HG03571 (cell line): Measurements from ENCODE around the gene C1QTNF9B.
A peak's percentile ranks its signal among the peaks of the same experiment; 100 is the strongest.
"Not testable (repeated sequence)": the region's sequence is repeated elsewhere in the genome, so short reads cannot be mapped to it uniquely, and the experiment has no call there.

Experiments used
- ATAC-seq: cut with Tn5 transposase; IDR thresholded peaks from one replicate; pipeline ENCODE4 v1.9.1; 2021; ENCODE audit not compliant: unreplicated experiment

The C1QTNF9B gene

DNA sequence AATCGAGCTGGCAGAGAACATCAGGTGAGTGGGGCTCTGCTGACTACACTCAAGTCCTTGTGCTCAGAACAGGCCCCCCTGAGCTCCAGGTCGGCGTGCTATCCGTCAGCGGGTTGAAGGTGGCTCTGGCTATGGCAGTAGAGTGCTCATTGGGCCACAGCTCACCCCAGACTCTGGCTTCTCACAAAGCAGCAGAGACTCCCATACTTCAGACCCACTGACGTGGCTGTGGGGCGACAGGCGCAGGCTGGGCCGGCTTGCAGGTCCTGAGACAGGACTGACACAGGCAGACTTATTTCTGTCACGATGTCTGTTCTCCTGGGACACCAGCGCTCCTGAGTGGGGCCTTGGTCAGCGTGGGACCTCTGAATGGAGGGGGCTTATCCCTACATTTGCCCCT lies 2.6 kb downstream of the C1QTNF9B start:
- not testable (repeated sequence) for ATAC-seq

DNA sequence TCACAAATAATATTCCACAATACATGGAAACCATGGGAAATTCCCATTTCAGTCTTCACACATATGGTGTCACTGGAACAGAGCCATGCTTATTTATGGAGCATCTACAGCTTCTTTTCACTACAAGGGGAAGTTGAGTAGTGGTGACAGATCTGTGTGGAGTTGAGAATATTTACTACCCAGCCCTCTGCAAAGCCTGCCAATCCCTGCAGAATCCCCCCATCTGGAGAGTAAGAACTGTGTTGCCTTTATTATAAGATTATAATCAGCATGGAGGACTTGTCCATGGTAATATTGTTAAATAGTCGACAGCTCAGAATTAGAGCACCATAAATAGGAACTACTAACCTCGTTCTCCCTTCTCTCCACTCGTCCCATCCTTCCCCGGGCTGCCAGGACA lies 3.5 kb downstream of the C1QTNF9B start:
- not testable (repeated sequence) for ATAC-seq

DNA sequence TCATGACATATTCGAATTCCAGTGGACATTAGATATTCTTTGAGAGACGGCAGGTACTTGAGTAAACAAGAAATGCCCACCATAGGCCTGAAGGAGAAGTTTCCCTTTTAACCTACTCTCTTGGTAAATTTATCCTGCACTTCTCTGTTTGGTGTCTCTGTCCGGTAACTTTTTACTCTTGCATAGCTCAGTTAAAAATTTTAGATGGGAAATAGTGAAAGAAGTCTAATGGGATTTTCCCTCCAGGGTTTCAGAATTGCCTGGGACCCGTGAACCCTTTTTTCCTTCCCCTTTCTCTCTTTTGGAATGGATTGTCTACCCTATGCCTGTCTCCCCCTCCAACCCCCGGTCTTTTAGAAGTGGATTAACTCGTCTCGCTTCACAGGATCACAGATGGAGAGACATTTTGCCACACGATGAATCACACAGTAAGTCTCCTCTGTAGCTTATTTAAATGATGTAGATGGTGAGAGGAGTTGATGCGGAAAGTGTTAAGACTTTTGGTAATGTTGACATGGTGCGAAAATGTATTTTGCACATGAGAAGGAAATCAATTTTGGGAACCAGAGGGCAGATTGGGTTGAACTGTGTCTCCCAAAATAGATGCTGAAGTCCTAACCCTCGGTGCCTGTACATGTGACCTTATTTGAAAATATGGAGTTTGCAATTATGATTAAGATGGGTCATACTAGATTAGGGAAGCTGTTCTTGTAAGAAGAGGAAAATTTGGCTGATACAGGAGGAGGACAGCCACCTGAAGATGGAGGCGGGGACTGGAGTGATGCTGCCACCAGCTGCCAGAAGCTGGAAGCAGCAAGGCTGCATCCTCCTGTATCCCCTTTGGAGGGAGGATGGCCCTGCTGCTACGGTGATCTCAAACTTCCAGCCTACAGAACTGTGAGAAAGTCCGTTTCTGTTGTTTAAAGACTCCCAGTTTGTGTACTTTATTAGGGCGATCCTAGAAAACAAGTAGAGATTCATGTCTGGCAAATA lies 7.4 kb downstream of the C1QTNF9B start:
- peak; percentile 4 for ATAC-seq

DNA sequence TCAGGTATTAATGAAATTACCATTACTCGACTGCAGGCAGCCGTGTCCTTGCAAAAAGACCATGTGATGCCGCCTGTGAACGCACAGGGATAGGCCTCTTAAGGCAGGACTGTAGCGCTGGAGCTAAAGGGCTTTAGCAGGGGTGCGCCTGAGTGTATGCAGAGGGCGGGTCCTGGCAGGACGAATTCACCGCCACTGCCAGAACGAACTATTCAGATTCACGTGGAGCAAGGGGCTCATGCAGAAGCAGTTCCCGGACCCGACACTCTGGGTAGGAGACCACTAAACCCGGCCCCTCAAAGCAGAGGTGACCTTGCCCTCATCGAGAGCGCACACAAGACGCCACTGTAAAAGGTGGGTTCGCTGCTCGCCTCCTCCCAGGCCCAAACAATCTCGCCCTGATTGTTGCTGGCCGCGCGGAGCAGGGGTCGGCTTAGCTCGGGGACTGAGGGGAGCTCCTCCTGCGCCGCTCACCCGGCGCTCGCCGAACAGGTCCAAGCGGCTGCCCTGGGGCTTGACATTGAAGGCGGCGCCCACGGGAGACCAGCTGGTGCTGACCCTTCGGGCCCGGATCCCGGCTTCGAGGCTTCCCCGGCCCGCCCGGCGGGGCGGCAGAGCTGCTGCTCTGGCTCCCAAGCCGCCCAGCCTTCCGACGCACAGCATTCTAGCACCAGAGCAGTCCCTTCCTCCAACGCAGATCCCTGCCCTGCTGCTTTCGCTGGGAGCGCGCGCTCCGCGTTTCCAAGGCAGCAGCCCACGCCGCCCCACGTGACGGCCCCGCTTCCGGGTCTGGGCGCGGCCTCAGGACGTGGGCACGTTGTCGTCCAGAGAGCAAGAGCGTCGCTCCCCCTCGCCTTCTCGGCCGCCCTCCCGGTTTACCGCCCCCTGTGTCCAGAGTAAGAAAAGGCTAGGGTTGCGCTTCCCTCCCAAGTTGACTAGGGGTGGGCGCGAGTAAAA lies 8.4 kb downstream of the C1QTNF9B start, which contains the start of gene MIPEP:
Gene MIPEP, minus strand, starts transcription at position 743 of the 957 bp plus-strand sequence. Its CDS starts 80 bp downstream, at position 663.
- peak; percentile 94 for ATAC-seq

DNA sequence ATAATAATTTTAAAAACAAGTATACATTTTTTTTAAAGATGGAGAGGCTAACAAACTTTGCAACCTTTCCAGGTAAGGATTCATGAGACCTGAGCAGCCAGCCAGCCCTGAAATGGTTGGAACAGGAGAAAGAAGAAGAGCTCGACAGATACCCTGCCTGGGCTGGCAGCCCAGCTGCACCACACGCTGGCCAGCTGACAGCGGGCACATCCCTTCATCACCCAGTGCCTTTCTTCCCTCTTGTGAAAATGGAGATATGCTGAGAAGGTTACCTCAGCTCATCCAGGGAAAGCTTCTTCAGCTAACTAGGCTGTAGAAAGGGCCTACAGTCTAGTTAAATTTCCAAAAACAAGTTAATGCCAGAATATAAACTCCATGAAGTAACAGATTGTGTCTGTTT lies 12.9 kb downstream of the C1QTNF9B start:
- not testable (repeated sequence) for ATAC-seq

DNA sequence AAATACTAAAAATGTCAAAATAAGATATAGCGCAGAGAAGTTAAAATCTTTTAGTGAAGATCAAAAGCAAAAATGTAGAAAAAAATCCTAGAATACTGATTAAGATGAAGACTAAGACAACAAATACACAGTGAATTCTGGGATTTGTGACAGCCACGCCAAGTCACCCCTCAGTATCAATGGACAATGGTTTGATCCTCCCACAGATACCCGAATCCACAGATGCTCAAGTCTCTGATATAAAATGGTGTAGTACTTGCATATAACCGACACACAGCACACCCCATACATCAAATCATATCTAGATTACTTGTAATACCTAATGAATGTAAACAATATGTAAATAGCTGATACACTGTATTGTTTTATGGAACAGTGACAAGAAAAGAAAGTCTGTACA lies 14.0 kb downstream of the C1QTNF9B start:
- no peak for ATAC-seq

DNA sequence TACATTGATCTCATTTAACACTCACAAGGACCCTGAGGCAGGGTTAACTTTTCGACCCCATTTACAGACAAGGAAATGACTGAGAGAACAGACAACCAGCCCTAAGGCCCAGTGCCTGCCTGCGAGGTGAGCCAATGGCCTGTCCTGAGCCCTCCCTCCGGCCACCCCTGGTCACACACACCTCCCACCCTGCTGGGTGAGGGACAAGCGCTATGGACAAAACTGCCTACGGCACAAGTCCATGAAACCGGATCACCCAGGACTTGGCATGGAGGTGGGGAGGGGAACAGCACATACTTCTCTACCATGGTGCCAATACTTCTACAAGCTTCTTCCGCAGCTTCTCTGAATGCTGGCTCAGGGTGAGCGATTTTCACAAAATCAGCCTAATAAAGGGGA lies 15.9 kb downstream of the C1QTNF9B start:
- not testable (repeated sequence) for ATAC-seq

DNA sequence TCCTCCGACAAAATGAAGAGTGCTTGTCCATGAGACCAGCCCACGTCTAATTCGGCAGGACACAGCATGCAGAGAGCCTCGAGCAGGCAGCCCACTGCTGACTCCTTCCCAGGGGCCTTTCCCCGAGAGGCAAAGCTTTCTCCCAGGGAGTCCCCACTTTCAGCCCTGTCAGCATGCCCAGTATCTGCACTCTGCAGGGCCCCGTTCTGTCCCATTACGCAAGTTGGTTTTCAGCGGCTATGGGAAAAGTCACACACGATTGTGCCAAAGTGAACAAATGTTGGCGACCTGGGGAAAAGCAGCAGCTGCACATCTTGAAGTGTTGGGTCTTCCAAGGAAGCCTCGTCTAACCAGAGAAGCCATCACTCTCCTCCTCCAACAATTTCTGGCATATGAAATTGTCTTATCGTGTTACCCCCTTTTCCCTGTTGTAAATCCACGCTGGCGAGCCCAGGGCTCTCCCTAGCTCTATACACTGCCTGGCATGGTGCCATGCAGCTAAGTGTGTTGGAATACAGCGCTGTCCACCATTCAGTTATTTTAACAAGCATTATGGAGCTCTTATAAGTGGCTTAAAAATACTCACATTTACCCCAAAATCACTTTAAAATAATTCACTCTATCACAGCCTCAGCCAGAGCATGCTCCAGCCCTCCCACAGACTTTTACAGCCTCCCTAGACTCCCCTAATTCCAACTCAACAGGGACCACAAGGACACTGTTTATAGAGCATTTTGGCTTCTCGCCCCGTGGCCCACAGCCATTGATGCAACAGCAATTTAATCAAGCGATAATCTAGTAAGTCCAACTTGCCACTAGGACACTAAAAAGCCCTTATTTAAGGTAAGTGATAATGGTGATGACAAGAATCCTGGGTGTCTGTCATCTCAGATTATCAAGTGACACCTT lies 16.6 kb downstream of the C1QTNF9B start:
- ATAC-seq: not testable (repeated sequence)

DNA sequence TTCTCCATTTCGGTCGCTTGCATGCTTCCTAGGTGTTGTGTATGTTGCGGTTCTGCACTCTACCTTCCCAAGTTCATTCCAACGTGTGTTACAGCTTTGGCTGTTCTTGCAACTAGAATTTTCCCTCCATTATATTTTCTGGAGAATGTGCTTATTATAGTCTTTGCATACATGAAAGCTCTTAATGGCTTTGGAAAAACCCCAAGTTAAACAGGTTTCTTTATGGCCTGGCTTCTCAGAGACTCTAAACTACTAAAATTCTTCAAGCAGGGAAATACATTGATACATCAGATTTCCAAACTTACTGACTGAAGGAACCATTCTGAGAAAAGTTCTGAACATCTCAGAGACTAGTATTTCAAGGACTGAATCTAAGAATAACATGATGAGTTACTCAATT lies 20.0 kb downstream of the C1QTNF9B start:
- no peak for ATAC-seq

DNA sequence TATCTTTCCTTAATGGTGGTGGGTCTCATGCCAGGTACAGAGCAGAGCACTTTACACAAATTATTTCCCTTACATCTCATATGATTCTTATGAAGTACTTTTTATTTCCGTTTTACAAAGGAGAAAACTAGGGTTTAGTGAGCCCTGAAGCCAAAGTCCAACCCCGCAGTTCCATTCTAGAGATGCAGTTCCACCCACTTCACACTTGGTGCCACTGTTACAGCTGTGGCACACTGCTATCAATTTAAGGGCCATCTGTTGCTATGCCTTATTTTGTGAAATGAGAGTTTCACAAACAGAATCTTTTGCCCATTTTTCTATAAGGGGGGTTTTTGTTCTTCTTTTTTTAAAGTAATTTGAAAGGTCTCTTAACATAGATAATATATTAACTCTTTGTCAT lies 21.0 kb downstream of the C1QTNF9B start:
- no peak for ATAC-seq

DNA sequence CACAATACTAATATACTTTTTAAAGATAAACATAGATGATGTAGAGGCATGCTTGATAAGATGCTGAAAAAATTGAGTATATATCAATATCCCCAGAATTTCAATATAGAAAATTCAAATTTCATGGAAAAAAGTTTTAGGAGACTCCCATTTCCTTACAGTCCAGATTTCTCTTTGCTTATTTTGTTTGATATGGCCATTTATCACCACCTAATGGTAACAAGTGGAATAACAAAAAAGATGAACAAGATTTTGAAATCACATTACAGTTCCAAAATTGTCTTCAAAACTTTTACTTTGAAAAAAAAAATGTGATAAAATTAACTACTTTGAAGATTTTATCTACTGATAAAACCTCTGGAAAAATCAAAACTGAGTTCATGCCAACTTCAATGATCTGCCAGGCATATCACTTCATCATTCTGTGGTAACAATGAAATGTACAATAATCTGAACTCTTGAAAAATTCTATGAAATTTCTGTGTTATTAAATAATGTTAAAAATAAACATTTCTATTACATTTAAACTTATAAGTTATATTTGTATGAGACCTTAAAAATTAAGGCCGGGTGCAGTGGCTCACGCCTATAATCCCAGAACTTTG lies 25.6 kb downstream of the C1QTNF9B start:
- no peak for ATAC-seq

DNA sequence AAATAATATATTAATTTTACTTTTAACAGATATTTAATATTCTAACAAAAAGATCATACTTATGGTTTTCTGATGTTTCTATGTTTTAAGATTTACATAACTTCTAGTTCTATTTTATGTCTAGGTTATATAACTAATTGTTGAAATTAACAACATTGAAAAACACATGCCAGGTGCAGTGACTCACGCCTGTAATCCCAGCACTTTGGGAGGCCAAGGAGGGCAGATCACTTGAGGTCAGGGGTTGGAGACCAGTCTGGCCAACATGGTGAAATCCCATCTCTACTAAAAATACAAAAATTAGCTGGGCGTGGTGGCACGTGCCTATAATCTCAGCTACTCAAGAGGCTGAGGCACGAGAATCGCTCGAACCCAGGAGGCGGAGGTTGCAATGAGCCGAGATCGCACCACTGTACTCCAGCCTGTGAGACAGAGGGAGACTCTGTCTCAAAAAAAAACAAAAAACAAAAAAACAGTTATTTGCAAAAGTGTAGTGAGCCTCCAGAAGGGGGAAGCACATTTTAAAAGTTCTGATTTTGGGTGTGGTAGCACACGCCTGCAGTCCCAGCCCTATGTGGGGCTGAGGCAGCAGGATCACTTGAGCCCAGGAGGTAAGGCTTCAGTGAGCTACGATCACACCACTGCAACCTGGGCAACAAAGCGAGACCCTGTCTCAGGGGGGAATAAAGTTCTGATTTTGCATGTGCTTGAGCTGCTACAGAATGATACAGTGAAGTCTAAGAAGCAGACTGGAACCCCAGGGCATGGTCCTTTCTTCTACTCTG lies 26.8 kb downstream of the C1QTNF9B start:
- peak; percentile 54 for ATAC-seq

DNA sequence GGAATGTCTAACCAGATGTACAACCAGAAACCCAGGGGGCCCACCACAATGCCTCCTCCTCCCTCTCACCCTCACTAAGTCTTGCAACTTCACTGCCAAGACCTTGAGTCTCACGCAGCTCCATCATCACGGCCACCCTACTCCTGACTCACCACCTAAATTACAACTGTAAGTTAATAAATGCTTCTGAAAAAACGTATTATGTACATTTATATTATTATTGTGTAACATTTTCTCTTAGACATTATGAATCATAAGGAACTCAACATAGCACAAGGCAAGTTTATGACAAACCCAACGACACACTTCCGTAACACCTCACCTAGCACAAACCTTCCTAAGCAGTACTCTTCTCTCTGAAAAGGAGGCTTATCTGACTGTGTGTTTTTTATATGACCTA lies 28.8 kb downstream of the C1QTNF9B start:
- ATAC-seq: no peak

DNA sequence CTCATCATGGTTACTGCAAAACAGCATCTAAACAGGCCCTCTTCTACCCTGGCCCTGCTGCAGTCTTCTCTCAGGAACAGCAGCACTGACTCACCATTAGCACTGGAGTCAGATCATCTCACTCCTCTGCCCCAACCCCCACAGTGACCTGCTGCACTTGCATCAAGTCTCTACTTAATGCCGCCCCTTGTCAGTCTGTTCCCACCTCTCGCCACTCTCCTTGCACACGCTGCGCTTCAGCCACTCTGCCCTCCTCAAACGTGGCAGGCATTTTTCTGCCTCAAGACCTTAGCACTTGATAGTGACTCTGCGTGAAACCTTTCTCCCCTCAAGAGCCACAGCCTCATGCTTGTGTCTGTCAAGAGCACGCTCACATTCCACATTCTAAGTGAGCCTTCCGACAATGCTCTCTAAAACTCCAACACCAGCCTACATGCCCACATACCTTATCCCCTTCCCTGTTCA lies 30.2 kb downstream of the C1QTNF9B start:
- no peak for ATAC-seq

DNA sequence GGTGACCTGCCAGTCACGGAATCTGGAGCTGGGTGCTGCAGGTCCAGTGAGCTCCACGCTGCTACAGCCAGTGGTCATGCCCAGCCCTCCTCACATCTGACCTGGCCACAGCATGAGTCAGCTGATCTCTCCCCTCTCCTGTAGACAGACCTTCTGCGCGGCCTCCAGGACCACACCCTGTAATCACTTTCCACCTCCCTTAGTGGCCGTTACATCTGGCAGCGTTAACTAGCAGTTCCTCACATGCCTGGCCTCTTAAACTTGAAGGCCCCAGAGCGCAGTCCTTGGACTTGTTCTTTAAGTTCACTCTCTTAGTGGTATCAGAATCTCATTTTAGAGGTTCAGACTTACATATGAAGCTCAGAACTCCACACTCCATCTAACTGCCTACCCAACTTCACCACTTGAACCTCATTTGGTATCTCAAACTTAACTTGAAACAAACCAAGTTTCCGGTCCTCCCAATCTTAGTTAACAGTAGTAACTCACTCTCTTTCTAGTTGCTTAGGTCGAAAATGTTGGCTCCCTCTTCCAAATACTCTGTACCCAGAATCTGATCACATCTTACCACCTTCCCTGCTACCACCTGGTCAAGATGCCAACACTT lies 30.8 kb downstream of the C1QTNF9B start:
- ATAC-seq: no peak

DNA sequence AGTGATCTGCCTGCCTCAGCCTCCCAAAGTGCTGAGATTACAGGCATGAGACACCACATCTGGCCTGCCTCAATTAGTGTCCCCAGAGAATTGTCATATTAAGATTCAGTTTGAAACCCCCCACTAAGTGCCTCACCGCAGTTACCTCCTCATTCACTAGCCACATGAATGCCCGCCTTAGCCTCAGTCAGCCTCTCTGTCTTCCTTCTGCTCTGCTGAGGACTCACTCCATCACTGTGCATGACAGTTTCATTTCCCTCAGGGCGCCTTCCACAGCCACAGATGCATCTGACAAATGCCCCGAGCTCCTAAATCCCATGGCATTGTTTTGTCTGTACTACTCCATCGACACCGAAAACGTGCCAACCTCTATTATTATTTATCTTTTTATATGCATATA lies 31.4 kb downstream of the C1QTNF9B start:
- ATAC-seq: no peak

DNA sequence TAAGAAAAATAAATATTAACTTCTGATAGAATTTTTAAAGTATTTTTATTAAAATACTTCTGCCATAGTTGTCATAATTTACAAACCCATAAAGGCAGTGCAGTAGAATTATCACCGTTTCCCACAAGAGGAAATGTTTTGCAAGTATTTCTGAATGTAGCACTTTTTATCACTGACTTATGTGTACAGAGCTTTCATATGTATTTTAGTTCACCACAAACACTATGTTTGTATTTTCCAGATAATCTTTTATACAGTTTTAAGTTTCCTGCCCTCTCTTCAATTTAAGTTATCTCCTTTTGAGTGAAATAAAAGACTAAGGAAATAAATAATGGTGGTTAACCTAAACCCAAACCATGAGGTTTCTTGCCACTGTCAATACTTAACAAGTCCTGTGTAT lies 32.3 kb downstream of the C1QTNF9B start:
- ATAC-seq: no peak

DNA sequence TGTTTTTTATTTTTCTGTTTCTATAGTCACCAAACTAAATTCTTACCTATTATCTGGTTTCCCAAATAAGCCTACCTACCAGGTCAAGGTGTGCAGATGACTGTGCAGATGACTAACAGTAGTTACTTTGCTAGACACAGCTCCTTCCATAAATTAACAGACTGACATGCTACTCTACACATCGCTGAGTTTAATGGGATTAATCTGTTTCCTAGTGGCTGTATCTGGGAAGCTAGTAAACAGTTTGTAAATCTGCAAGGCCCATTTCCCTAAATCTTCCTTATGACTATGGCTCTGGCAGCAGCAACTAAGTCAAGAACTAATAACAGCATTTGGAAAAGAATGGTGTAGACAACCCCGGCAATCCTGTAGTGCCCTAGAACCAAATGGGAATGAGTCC lies 36.0 kb downstream of the C1QTNF9B start:
- ATAC-seq: no peak

DNA sequence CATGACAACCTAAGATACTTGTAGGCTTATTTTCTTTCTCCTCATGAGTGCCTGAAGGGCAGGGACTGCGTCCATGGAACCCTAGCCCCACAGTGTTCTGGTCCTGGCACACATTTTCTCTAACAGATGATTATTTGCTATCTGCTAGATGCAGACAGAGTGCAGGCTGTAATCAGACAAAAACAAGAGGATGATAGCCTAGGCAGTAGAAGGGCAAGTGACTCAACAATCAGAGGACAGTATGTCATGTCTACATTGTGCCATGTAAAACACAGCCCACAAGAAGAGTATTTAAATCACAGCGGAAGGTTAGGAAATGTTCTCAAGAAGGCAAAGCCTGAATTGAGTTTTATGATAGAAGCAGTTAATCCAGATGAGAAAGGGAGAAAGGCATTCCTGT lies 37.4 kb downstream of the C1QTNF9B start:
- ATAC-seq: no peak
